Keratinocyte (primary cell): ENCODE measurements around the gene TYW1. TPM values are rescaled to one million over a fixed set of nuclear protein-coding genes. Genes with fewer than 3 reads are reported as not detected.
"Not testable (repeated sequence)": the region's sequence is repeated elsewhere in the genome, so short reads cannot be mapped to it uniquely, and the experiment has no call there.

Source experiments
- DNase-seq: peaks from one replicate; pipeline ENCODE4 v3.0.0-alpha.2; 2011; ENCODE audit warnings: low read depth, missing footprints, low spot score
- FAIRE-seq: peaks from 2 replicates; lab custom pipeline; 2011; peaks lifted over from hg19 to GRCh38; lab: Jason Lieb, UNC
- H2AFZ ChIP-seq: 2 replicates; pipeline ENCODE4 v1.6.0; 2012; ENCODE audit warnings: low read length, control low read depth, inconsistent platforms; ENCODE audit not compliant: control insufficient read depth
- H3K27ac ChIP-seq: 2 replicates; pipeline ENCODE4 v1.5.1; 2011; ENCODE audit warnings: low read length; ENCODE audit not compliant: control insufficient read depth, insufficient read depth
- H3K27me3 ChIP-seq: 3 replicates; pipeline ENCODE4 v1.6.0; 2011; ENCODE audit warnings: low read length; ENCODE audit not compliant: control insufficient read depth, insufficient read depth; ENCODE audit errors: extremely low read depth
- H3K36me3 ChIP-seq, 2 experiments: 2 replicates in 1 of 2; 3 replicates in 1 of 2; pipeline ENCODE4 v1.5.1; 2011; ENCODE audit warnings: low read length in 2 of 2, mild to moderate bottlenecking in 1 of 2; ENCODE audit not compliant: control insufficient read depth in 2 of 2, insufficient read depth in 2 of 2; ENCODE audit errors: extremely low read depth in 1 of 2
- H3K4me1 ChIP-seq: 3 replicates; pipeline ENCODE4 v1.5.1; 2011; ENCODE audit warnings: low read length; ENCODE audit not compliant: control insufficient read depth, insufficient read depth; ENCODE audit errors: extremely low read depth
- H3K4me2 ChIP-seq: 3 replicates; pipeline ENCODE4 v1.6.0; 2011; ENCODE audit warnings: low read depth, low read length; ENCODE audit not compliant: control insufficient read depth, insufficient read depth; ENCODE audit errors: extremely low read depth
- H3K4me3 ChIP-seq, 3 experiments: fragments of 200-600 bp in 1 of 3; sonication (generic) in 1 of 3; 2 replicates in 2 of 3; 3 replicates in 1 of 3; pipeline ENCODE4 v1.5.1; 2011 to 2016; ENCODE audit warnings: low read length in 3 of 3, mild to moderate bottlenecking in 3 of 3, control low read depth in 2 of 3, inconsistent platforms in 1 of 3, low read depth in 1 of 3, mixed read lengths in 1 of 3, mixed run types in 1 of 3, moderate library complexity in 1 of 3; ENCODE audit not compliant: control insufficient read depth in 2 of 3, insufficient read depth in 2 of 3; ENCODE audit errors: extremely low read depth in 1 of 3
- H3K79me2 ChIP-seq: 2 replicates; pipeline ENCODE4 v1.6.0; 2012; ENCODE audit warnings: low read length; ENCODE audit not compliant: control insufficient read depth, insufficient read depth
- H3K9ac ChIP-seq: 3 replicates; pipeline ENCODE4 v1.6.0; 2011; ENCODE audit warnings: low read length; ENCODE audit not compliant: control insufficient read depth, insufficient read depth; ENCODE audit errors: extremely low read depth
- H3K9me1 ChIP-seq: 3 replicates; pipeline ENCODE4 v1.6.0; 2011; ENCODE audit warnings: low read length; ENCODE audit not compliant: control insufficient read depth, insufficient read depth; ENCODE audit errors: extremely low read depth
- H3K9me3 ChIP-seq: 2 replicates; pipeline ENCODE4 v1.5.1; 2012; ENCODE audit warnings: low read depth, low read length; ENCODE audit not compliant: control insufficient read depth
- H4K20me1 ChIP-seq: 3 replicates; pipeline ENCODE4 v1.6.0; 2011; ENCODE audit warnings: low read length; ENCODE audit not compliant: control insufficient read depth, insufficient read depth; ENCODE audit errors: extremely low read depth
- dilution Hi-C: fragments of 300-500 bp; cut with MboI; formaldehyde crosslinking; loops from one replicate; pipeline ENCODE4 v1.7.0; 2020; ENCODE audit warnings: low sequenced_read_pairs; ENCODE audit not compliant: extremely low pct_ligation_motif_present
- polyA plus RNA-seq, 5 experiments: library from polyadenylated mRNA; depleted of rRNA in 3 of 5; stranded (reverse) in 3 of 5; stranded (forward) in 1 of 5; unstranded in 1 of 5; fragments of >200 nt; gene quantifications; 1 replicate in 1 of 5; 2 replicates in 3 of 5; 3 replicates in 1 of 5; pipeline versions ENCODE4 v1.2.1 to v1.2.3, GENCODE V29; 2011 to 2012; ENCODE audit warnings: missing spikeins in 2 of 5, low read depth in 1 of 5, low replicate concordance in 1 of 5

The TYW1 gene
- polyA plus RNA-seq, 1 donor (not counting 4 experiments of a cell fraction or from before 2014, with no cell fraction given) = 16.4 TPM

GRCh38 chr7:66980336-66980735, 16.3 kb upstream of the TYW1 start:
- H3K4me1 ChIP-seq, H3K27me3 ChIP-seq, H3K9ac ChIP-seq, H3K9me1 ChIP-seq, H3K9me3 ChIP-seq, H3K27ac ChIP-seq, DNase-seq, H3K36me3 ChIP-seq, H2AFZ ChIP-seq, H4K20me1 ChIP-seq, dilution Hi-C loops, H3K4me3 ChIP-seq, H3K4me2 ChIP-seq, H3K79me2 ChIP-seq: not testable (repeated sequence)
- FAIRE-seq = peak; percentile 71

GRCh38 chr7:66989552-66989951, 7.1 kb upstream of the TYW1 start:
- H3K27me3 ChIP-seq, FAIRE-seq, dilution Hi-C loops, H3K9ac ChIP-seq, H3K9me1 ChIP-seq, H3K27ac ChIP-seq, H2AFZ ChIP-seq, H3K9me3 ChIP-seq, H3K4me2 ChIP-seq, DNase-seq, H3K4me3 ChIP-seq, H4K20me1 ChIP-seq, H3K4me1 ChIP-seq: not testable (repeated sequence)
- Histone ChIP-seq H3K79me2 (peaks cover 16% of the 10 kb centered on the region), H3K36me3 (peaks cover 7 to 10% of the 10 kb centered on the region in 2 experiments)

GRCh38 chr7:66994051-66994450, 2.6 kb upstream of the TYW1 start:
- Histone ChIP-seq H3K9ac (peak overlapping the region; percentile 91), H3K79me2 (peaks cover 25% of the 10 kb centered on the region), H3K4me2 (peak overlapping the region; percentile 35), H3K4me3 (peak overlapping the region; percentile 71 to 85 (median 71))
- H4K20me1 ChIP-seq, H2AFZ ChIP-seq, H3K9me3 ChIP-seq, dilution Hi-C loops, H3K36me3 ChIP-seq, FAIRE-seq, DNase-seq, H3K27ac ChIP-seq, H3K9me1 ChIP-seq, H3K27me3 ChIP-seq, H3K4me1 ChIP-seq: not testable (repeated sequence)
